Smooth muscle cell (in vitro differentiated cells): ENCODE data around the gene CYP11A1. TPM values are rescaled to one million over a fixed set of nuclear protein-coding genes. Genes with fewer than 3 reads are reported as not detected.

ENCODE experiments used
- DNase-seq: peaks from one replicate; lab custom pipeline; 2025; ENCODE audit not compliant: unreplicated experiment; lab: John Stamatoyannopoulos, UW
- H2AFZ ChIP-seq: fragments of 200-600 bp; sonication (generic); 2 replicates; pipeline ENCODE4 v1.6.0; 2016; ENCODE audit warnings: antibody characterized with exemption, low read depth, mild to moderate bottlenecking
- H3F3A ChIP-seq: fragments of 200-600 bp; sonication (generic); 2 replicates; pipeline ENCODE4 v1.6.0; 2017; ENCODE audit warnings: antibody characterized with exemption, low read depth
- H3K27ac ChIP-seq: fragments of 200-600 bp; sonication (generic); 2 replicates; pipeline ENCODE4 v1.5.1; 2016; ENCODE audit warnings: low read depth, mild to moderate bottlenecking
- H3K27me3 ChIP-seq: fragments of 200-600 bp; sonication (generic); 2 replicates; pipeline ENCODE4 v1.6.1; 2016; ENCODE audit warnings: low read depth, mild to moderate bottlenecking
- H3K36me3 ChIP-seq: fragments of 200-600 bp; sonication (generic); 2 replicates; pipeline ENCODE4 v1.5.1; 2016; ENCODE audit warnings: low read depth
- H3K4me1 ChIP-seq: fragments of 200-600 bp; sonication (generic); 2 replicates; pipeline ENCODE4 v1.5.1; 2016; ENCODE audit warnings: low read depth
- H3K4me2 ChIP-seq: fragments of 200-600 bp; sonication (generic); 2 replicates; pipeline ENCODE4 v1.6.0; 2016; ENCODE audit warnings: mild to moderate bottlenecking
- H3K4me3 ChIP-seq: fragments of 200-600 bp; sonication (generic); 2 replicates; pipeline ENCODE4 v1.5.1; 2016; ENCODE audit warnings: mild to moderate bottlenecking
- H3K79me2 ChIP-seq: fragments of 200-600 bp; sonication (generic); 2 replicates; pipeline ENCODE4 v1.6.0; 2016; ENCODE audit warnings: low read depth, mild to moderate bottlenecking
- H3K9ac ChIP-seq: fragments of 200-600 bp; sonication (generic); 2 replicates; pipeline ENCODE4 v1.6.0; 2016; ENCODE audit warnings: low read depth
- H3K9me3 ChIP-seq: fragments of 200-600 bp; sonication (generic); replicated peaks from 2 replicates; pipeline ENCODE4 v1.5.1; 2016; ENCODE audit warnings: low read depth
- H4K20me1 ChIP-seq: fragments of 200-600 bp; sonication (generic); 2 replicates; pipeline ENCODE4 v1.6.0; 2016; ENCODE audit warnings: low read depth
- WGBS: methylation state at CpG from one replicate; pipeline ENCODE4 v1.1.7; 2016; ENCODE audit warnings: low lambda C conversion rate; 5-methylcytosine and 5-hydroxymethylcytosine counted together
- polyA plus RNA-seq: library from polyadenylated mRNA; unstranded; fragments of >200 nt; fragmentation: Nextera tagmentation; extraction: Ambion mirVana; gene quantifications from 2 replicates; pipeline ENCODE4 v1.2.1, GENCODE V29; 2016
- total RNA-seq: library from RNA; depleted of rRNA; stranded (reverse); fragments of >200 nt; gene quantifications from 2 replicates; pipeline ENCODE4 v1.2.3, GENCODE V29; 2014
- TF ChIP-seq, protein P1 (sequence below): fragments of 200-600 bp; sonication (generic); IDR thresholded peaks from 2 replicates; pipeline ENCODE4 v1.5.1; 2017; ENCODE audit warnings: borderline replicate concordance, mild to moderate bottlenecking, antibody characterized with exemption; ENCODE audit not compliant: insufficient read depth, poor library complexity, severe bottlenecking

The CYP11A1 gene
- total and polyA plus RNA-seq, 2 experiments from 2014 or later, result 3.5 to 6.6 TPM

DNA sequence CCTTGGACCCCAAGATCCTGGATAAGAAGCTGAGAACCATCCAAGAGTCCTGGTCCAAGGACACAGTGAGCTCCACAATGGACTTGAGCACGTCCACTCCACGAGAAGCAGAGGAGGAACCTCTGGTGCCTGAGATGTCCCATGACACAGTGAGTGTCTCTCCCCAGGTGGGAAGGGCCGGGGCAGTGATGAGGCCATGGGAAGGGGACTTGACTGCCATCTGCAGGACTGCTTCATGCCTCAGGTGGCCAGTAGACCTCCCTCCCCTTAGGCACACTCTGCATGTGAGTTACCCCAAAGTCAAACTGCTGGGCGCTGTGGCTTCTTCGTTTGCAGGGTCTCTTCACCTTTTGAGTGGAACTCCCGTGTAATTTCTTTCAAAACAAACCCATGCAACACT is 71.6 kb downstream of the CYP11A1 start:
- Histone ChIP-seq H3K79me2 (no peaks in the 10 kb centered on the region), H3K4me1 (peaks cover 13% of the 10 kb centered on the region), H3K27me3 (no peaks in the 10 kb centered on the region), H3K4me3 (no peak overlapping the region), H3K4me2 (no peak overlapping the region), H3F3A (peaks cover 19% of the 10 kb centered on the region), H3K27ac (no peak overlapping the region), H3K9me3 (no peaks in the 10 kb centered on the region), H3K36me3 (no peaks in the 10 kb centered on the region), H3K9ac (no peak overlapping the region), H2AFZ (no peak overlapping the region), H4K20me1 (no peaks in the 10 kb centered on the region)
- WGBS, result 92% methylated on average over 6 of the region's 6 CpGs
- TF ChIP-seq, protein P1, sequence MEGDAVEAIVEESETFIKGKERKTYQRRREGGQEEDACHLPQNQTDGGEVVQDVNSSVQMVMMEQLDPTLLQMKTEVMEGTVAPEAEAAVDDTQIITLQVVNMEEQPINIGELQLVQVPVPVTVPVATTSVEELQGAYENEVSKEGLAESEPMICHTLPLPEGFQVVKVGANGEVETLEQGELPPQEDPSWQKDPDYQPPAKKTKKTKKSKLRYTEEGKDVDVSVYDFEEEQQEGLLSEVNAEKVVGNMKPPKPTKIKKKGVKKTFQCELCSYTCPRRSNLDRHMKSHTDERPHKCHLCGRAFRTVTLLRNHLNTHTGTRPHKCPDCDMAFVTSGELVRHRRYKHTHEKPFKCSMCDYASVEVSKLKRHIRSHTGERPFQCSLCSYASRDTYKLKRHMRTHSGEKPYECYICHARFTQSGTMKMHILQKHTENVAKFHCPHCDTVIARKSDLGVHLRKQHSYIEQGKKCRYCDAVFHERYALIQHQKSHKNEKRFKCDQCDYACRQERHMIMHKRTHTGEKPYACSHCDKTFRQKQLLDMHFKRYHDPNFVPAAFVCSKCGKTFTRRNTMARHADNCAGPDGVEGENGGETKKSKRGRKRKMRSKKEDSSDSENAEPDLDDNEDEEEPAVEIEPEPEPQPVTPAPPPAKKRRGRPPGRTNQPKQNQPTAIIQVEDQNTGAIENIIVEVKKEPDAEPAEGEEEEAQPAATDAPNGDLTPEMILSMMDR, result no peak
- no peak for DNase-seq

DNA sequence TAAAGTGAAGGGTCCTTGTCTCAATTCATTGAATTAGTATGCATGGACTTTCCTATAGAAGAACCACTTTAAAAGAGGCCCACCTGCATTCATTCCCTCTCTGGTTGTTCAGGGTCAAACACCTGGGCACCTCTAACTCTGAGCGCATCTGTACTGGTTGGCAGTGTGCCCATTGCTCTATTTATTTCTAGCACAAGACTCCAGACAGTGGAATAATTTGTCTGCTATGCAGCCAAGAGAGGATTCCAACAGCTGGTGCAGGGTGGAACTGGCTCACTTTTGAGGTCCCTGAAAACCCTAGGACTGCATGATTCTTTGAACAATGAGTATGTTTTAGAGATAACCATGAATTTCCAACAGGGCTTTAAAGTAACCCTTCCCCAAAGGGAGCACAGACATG is 73.4 kb downstream of the CYP11A1 start:
- H3K27me3 ChIP-seq, result no peaks in the 10 kb centered on the region
- no peaks in the 10 kb centered on the region for H4K20me1 ChIP-seq
- H3K79me2 ChIP-seq, result no peaks in the 10 kb centered on the region
- no peak for DNase-seq
- H3K9ac ChIP-seq, result no peak overlapping the region
- H3K4me1 ChIP-seq, result peaks cover 19% of the 10 kb centered on the region
- no peaks in the 10 kb centered on the region for H3K36me3 ChIP-seq
- H3K4me2 ChIP-seq, result no peak overlapping the region
- TF ChIP-seq, protein P1, result no peak
- H3K9me3 ChIP-seq, result no peaks in the 10 kb centered on the region
- no peak overlapping the region for H2AFZ ChIP-seq
- H3F3A ChIP-seq, result peaks cover 23% of the 10 kb centered on the region
- H3K27ac ChIP-seq, result no peak overlapping the region
- whole genome bisulfite sequencing, result 82% methylated on average over 1 of the region's 1 CpG
- no peak overlapping the region for H3K4me3 ChIP-seq

GRCh38 chr15:74293021-74293810 is 74.2 kb downstream of the CYP11A1 start:
- Histone ChIP-seq H3F3A (peaks cover 23% of the 10 kb centered on the region), H2AFZ (no peak overlapping the region), H3K27me3 (no peaks in the 10 kb centered on the region), H3K27ac (no peak overlapping the region), H3K9me3 (no peaks in the 10 kb centered on the region), H3K36me3 (no peaks in the 10 kb centered on the region), H3K4me1 (peaks cover 19% of the 10 kb centered on the region), H3K79me2 (no peaks in the 10 kb centered on the region), H3K4me2 (peak overlapping the region; percentile 9), H4K20me1 (no peaks in the 10 kb centered on the region), H3K4me3 (no peak overlapping the region), H3K9ac (no peak overlapping the region)
- 56% methylated on average over 3 of the region's 3 CpGs for WGBS
- no peak for DNase-seq
- TF ChIP-seq, protein P1, result no peak
